Measurements from ENCODE around the gene LRRC71.
A peak's percentile ranks its signal among the peaks of the same experiment; 100 is the strongest.

LRRC71 gene

DNA sequence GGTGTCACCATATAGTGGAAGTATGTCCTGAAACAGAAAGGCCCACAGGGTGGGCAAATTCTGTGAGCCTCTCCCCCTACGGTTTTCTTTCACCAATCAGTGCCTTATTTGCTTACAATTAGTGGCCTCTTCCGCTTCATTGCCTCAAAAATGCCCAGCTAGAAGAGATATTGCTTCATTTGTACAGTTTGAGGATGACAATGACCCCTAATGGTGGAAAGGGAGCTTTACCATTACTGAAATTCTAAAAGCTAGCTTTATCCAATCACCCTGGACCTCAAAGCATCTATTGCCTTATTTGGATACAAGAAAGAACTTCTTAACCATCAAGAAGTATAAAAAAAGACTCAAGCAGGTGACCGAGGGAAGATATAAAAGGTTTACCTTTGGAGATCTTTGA is 49.6 kb downstream of the LRRC71 start:
- H3K9me3 ChIP-seq (ENCODE audit: insufficient read depth, low read length, severe bottlenecking), result no peaks in the 10 kb centered on the region
- TF ChIP-seq, protein P1, sequence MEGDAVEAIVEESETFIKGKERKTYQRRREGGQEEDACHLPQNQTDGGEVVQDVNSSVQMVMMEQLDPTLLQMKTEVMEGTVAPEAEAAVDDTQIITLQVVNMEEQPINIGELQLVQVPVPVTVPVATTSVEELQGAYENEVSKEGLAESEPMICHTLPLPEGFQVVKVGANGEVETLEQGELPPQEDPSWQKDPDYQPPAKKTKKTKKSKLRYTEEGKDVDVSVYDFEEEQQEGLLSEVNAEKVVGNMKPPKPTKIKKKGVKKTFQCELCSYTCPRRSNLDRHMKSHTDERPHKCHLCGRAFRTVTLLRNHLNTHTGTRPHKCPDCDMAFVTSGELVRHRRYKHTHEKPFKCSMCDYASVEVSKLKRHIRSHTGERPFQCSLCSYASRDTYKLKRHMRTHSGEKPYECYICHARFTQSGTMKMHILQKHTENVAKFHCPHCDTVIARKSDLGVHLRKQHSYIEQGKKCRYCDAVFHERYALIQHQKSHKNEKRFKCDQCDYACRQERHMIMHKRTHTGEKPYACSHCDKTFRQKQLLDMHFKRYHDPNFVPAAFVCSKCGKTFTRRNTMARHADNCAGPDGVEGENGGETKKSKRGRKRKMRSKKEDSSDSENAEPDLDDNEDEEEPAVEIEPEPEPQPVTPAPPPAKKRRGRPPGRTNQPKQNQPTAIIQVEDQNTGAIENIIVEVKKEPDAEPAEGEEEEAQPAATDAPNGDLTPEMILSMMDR (IDR thresholded peaks at IDR 0.05; ENCODE audit: borderline replicate concordance, extremely low read depth, low read length, poor library complexity, severe bottlenecking), result peak; percentile 34
- TF ChIP-seq EZH2 (IDR thresholded peaks at IDR 0.05; ENCODE audit: borderline replicate concordance, low read depth, low read length, severe bottlenecking), result no peak
- no peak overlapping the region for H3K9ac ChIP-seq (ENCODE audit: low read depth, low read length)
- H3K27ac ChIP-seq (ENCODE audit: low read length), result no peak overlapping the region
- no peak for ATAC-seq (ENCODE audit: insufficient read depth, low read depth)
- no peaks in the 10 kb centered on the region for H3K4me1 ChIP-seq (ENCODE audit: insufficient read depth, low read length)
- H3K4me2 ChIP-seq (ENCODE audit: insufficient read depth, low read length), result no peak overlapping the region
- no peaks in the 10 kb centered on the region for H3K79me2 ChIP-seq (ENCODE audit: insufficient read depth, low read length)
- H2AFZ ChIP-seq (ENCODE audit: low read depth, low read length), result no peak overlapping the region
- no peaks in the 10 kb centered on the region for H4K20me1 ChIP-seq (ENCODE audit: insufficient read depth, low read length)
- peaks cover 35% of the 10 kb centered on the region for H3K27me3 ChIP-seq (ENCODE audit: insufficient read depth, low read length, poor library complexity)
- no peaks in the 10 kb centered on the region for H3K36me3 ChIP-seq (ENCODE audit: insufficient read depth, low read length)
- DNase-seq, result no peak
- H3K4me3 ChIP-seq (ENCODE audit: low read depth in 1 of 2, low read length in 2 of 2), result no peak overlapping the region

DNA sequence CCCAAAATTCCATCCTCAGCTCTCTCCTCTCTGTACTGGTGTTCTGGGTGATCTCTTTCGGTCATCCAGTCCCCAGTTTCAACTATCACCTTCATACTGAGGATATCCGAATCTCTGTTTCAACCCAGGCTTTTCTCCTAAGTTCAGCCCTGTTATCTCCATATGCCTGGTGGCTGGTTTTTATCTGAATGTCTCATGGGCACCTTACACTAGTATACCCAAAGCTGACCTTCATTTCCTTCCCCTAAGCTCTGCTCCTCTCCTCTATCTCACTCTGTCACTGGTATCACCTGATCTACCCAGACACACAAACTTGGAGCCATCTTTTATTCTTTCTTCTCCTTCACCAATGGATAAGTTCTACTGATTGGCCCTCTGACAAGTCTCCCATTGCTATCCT is 53.0 kb downstream of the LRRC71 start:
- peaks cover 30% of the 10 kb centered on the region for H3K27me3 ChIP-seq (ENCODE audit: insufficient read depth, low read length, poor library complexity)
- no peak overlapping the region for H3K9ac ChIP-seq (ENCODE audit: low read depth, low read length)
- no peaks in the 10 kb centered on the region for H3K4me1 ChIP-seq (ENCODE audit: insufficient read depth, low read length)
- H3K27ac ChIP-seq (ENCODE audit: low read length), result no peak overlapping the region
- H3K4me2 ChIP-seq (ENCODE audit: insufficient read depth, low read length), result no peak overlapping the region
- no peaks in the 10 kb centered on the region for H3K36me3 ChIP-seq (ENCODE audit: insufficient read depth, low read length)
- H4K20me1 ChIP-seq (ENCODE audit: insufficient read depth, low read length), result no peaks in the 10 kb centered on the region
- ATAC-seq (ENCODE audit: insufficient read depth, low read depth), result no peak
- no peaks in the 10 kb centered on the region for H3K9me3 ChIP-seq (ENCODE audit: insufficient read depth, low read length, severe bottlenecking)
- H2AFZ ChIP-seq (ENCODE audit: low read depth, low read length), result no peak overlapping the region
- TF ChIP-seq, protein P1 (IDR thresholded peaks at IDR 0.05; ENCODE audit: borderline replicate concordance, extremely low read depth, low read length, poor library complexity, severe bottlenecking), result no peak
- TF ChIP-seq EZH2 (IDR thresholded peaks at IDR 0.05; ENCODE audit: borderline replicate concordance, low read depth, low read length, severe bottlenecking), result no peak
- H3K4me3 ChIP-seq (ENCODE audit: low read depth in 1 of 2, low read length in 2 of 2), result no peak overlapping the region
- no peaks in the 10 kb centered on the region for H3K79me2 ChIP-seq (ENCODE audit: insufficient read depth, low read length)
- no peak for DNase-seq

DNA sequence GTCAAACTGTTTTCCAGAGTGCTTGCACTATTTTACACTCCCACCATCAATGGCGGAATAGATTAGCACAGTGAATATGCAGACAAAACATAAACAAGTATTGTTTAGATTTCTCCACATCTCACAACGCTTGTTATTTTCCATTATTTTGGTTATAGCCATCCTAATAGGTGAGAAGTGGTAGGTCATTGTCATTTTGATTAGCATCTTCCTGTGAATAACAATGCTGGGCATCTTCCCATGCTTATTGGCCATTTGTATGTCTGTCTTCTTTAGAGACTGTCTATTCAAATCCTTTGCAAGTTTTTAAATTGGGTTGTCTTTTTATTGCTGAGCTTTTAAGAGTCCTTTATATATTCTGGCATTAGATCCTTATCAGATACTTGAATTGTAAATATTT is 54.7 kb downstream of the LRRC71 start:
- no peak overlapping the region for H2AFZ ChIP-seq (ENCODE audit: low read depth, low read length)
- DNase-seq (no peak), ATAC-seq (ENCODE audit: insufficient read depth, low read depth) (no peak)
- H3K4me2 ChIP-seq (ENCODE audit: insufficient read depth, low read length), result no peak overlapping the region
- H3K27ac ChIP-seq (ENCODE audit: low read length), result no peak overlapping the region
- no peak overlapping the region for H3K9ac ChIP-seq (ENCODE audit: low read depth, low read length)
- TF ChIP-seq, protein P1 (IDR thresholded peaks at IDR 0.05; ENCODE audit: borderline replicate concordance, extremely low read depth, low read length, poor library complexity, severe bottlenecking), result no peak
- no peak for TF ChIP-seq EZH2 (IDR thresholded peaks at IDR 0.05; ENCODE audit: borderline replicate concordance, low read depth, low read length, severe bottlenecking)
- no peaks in the 10 kb centered on the region for H3K79me2 ChIP-seq (ENCODE audit: insufficient read depth, low read length)
- H3K36me3 ChIP-seq (ENCODE audit: insufficient read depth, low read length), result no peaks in the 10 kb centered on the region
- no peaks in the 10 kb centered on the region for H4K20me1 ChIP-seq (ENCODE audit: insufficient read depth, low read length)
- H3K9me3 ChIP-seq (ENCODE audit: insufficient read depth, low read length, severe bottlenecking), result no peaks in the 10 kb centered on the region
- no peak overlapping the region for H3K4me3 ChIP-seq (ENCODE audit: low read depth in 1 of 2, low read length in 2 of 2)
- peaks cover 34% of the 10 kb centered on the region for H3K27me3 ChIP-seq (ENCODE audit: insufficient read depth, low read length, poor library complexity)
- no peaks in the 10 kb centered on the region for H3K4me1 ChIP-seq (ENCODE audit: insufficient read depth, low read length)

DNA sequence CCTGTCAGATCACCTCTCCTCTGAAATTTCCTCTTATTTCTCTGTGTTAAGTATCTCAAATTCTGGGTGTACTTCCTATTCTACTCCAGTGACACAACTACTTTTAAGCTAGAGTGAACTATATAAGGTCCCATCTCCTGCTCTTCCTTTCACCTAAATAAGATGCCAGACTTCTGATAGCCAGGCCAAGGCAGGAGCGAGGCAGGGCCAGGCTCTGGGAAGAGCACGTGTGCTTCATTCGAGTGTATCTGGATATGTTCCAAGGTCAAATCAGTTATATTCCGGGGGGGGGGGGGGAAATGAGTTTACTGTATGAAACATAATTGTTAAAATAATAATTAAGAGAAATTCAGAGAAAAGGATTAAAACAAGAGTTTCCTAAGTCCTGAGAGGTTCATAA is 60.1 kb downstream of the LRRC71 start:
- Histone ChIP-seq H2AFZ (ENCODE audit: low read depth, low read length) (no peak overlapping the region), H4K20me1 (ENCODE audit: insufficient read depth, low read length) (no peaks in the 10 kb centered on the region), H3K79me2 (ENCODE audit: insufficient read depth, low read length) (no peaks in the 10 kb centered on the region), H3K4me1 (ENCODE audit: insufficient read depth, low read length) (no peaks in the 10 kb centered on the region), H3K9me3 (ENCODE audit: insufficient read depth, low read length, severe bottlenecking) (no peaks in the 10 kb centered on the region), H3K27me3 (ENCODE audit: insufficient read depth, low read length, poor library complexity) (peaks cover 31% of the 10 kb centered on the region), H3K4me3 (ENCODE audit: low read depth in 1 of 2, low read length in 2 of 2) (no peak overlapping the region), H3K27ac (ENCODE audit: low read length) (no peak overlapping the region), H3K4me2 (ENCODE audit: insufficient read depth, low read length) (no peak overlapping the region), H3K36me3 (ENCODE audit: insufficient read depth, low read length) (no peaks in the 10 kb centered on the region), H3K9ac (ENCODE audit: low read depth, low read length) (no peak overlapping the region)
- ATAC-seq (ENCODE audit: insufficient read depth, low read depth), result no peak
- TF ChIP-seq, protein P1 (IDR thresholded peaks at IDR 0.05; ENCODE audit: borderline replicate concordance, extremely low read depth, low read length, poor library complexity, severe bottlenecking), result no peak
- no peak for TF ChIP-seq EZH2 (IDR thresholded peaks at IDR 0.05; ENCODE audit: borderline replicate concordance, low read depth, low read length, severe bottlenecking)
- DNase-seq, result no peak
